Raji (cell line): Measurements from ENCODE around the gene HSD17B7.

Experiments used
- POLR2A ChIP-seq: IDR thresholded peaks from 2 replicates; pipeline ENCODE4 v1.6.1; 2011; ENCODE audit warnings: low read depth, low read length, control low read depth; ENCODE audit not compliant: insufficient read depth

Gene HSD17B7

GRCh38 chr1:162823231-162823630 is 32.7 kb downstream of the HSD17B7 start:
- no peak for TF ChIP-seq POLR2A

GRCh38 chr1:162823771-162824525 is 33.4 kb downstream of the HSD17B7 start:
- TF ChIP-seq POLR2A, result no peak

- no peak for TF ChIP-seq POLR2A
These were observed 38.8 kb downstream of the HSD17B7 start for GRCh38 chr1:162829268-162829667.

- no peak for TF ChIP-seq POLR2A
These were observed 42.0 kb downstream of the HSD17B7 start for GRCh38 chr1:162832470-162832869.

- TF ChIP-seq POLR2A, result no peak
These were observed 44.8 kb downstream of the HSD17B7 start for GRCh38 chr1:162835157-162835899.

GRCh38 chr1:162838863-162839262 is 48.4 kb downstream of the HSD17B7 start:
- no peak for TF ChIP-seq POLR2A

GRCh38 chr1:162840250-162840839 is 49.8 kb downstream of the HSD17B7 start:
- TF ChIP-seq POLR2A, result no peak

- no peak for TF ChIP-seq POLR2A
These were observed 53.7 kb downstream of the HSD17B7 start for GRCh38 chr1:162844153-162844552.

- no peak for TF ChIP-seq POLR2A
These were observed 56.0 kb downstream of the HSD17B7 start for GRCh38 chr1:162846256-162847212.

GRCh38 chr1:162847839-162848453 is 57.4 kb downstream of the HSD17B7 start:
- TF ChIP-seq POLR2A, result no peak

- TF ChIP-seq POLR2A, result no peak
These were observed 59.2 kb downstream of the HSD17B7 start for GRCh38 chr1:162849711-162850110.

GRCh38 chr1:162851341-162851740 is 60.8 kb downstream of the HSD17B7 start:
- TF ChIP-seq POLR2A, result no peak

GRCh38 chr1:162854245-162854882 is 63.9 kb downstream of the HSD17B7 start:
- no peak for TF ChIP-seq POLR2A
